Measurements from ENCODE around the gene ZNRF1.

DNA sequence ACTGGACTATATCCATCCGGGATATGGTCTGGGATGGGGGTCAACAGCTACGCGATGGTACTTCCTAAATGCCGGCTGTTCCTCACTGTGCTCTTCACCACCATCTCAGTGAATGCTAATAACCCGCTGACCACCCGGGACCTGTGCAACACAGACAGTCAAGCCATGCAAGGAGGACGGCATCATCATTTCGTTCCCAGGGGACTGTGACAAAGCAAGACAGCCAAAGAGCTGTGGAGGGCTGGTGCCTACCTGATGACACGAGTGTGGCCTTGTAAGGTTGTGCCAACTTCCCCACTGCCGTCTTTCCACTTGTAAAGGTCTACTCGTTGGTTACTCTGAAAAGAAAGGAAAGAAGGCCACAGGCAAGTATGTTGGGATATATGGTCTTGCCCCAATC lies 47.6 kb upstream of the ZNRF1 start:
- TF ChIP-seq ZNF230 (CRISPR knock-in tag; IDR thresholded peaks at IDR 0.05) (no peak), CBX5 (CRISPR knock-in tag; IDR thresholded peaks at IDR 0.05; ENCODE audit: borderline replicate concordance) (no peak), KAT2B (IDR thresholded peaks at IDR 0.05; ENCODE audit: borderline replicate concordance, low read depth, low read length) (no peak), NFYB (CRISPR knock-in tag; IDR thresholded peaks at IDR 0.05) (no peak), SIN3A (IDR thresholded peaks at IDR 0.05; ENCODE audit: borderline replicate concordance, low read depth, low read length) (no peak), POLR2A (IDR thresholded peaks at IDR 0.05; ENCODE audit: insufficient read depth in 1 of 2, low read depth in 2 of 2, low read length in 2 of 2) (no peak), TAF1 (CRISPR knock-in tag; IDR thresholded peaks at IDR 0.05) (no peak), EP300 (IDR thresholded peaks at IDR 0.05; ENCODE audit: low read depth in 2 of 2, low read length in 2 of 2) (no peak), EP300 (CRISPR knock-in tag; IDR thresholded peaks at IDR 0.05; ENCODE audit: borderline replicate concordance) (no peak), MAFK (conservative IDR thresholded peaks at IDR 0.05 in 1 of 2, IDR thresholded peaks at IDR 0.05 in 1 of 2; ENCODE audit: low read length in 2 of 2) (no peak)
- TF ChIP-seq, protein P1, sequence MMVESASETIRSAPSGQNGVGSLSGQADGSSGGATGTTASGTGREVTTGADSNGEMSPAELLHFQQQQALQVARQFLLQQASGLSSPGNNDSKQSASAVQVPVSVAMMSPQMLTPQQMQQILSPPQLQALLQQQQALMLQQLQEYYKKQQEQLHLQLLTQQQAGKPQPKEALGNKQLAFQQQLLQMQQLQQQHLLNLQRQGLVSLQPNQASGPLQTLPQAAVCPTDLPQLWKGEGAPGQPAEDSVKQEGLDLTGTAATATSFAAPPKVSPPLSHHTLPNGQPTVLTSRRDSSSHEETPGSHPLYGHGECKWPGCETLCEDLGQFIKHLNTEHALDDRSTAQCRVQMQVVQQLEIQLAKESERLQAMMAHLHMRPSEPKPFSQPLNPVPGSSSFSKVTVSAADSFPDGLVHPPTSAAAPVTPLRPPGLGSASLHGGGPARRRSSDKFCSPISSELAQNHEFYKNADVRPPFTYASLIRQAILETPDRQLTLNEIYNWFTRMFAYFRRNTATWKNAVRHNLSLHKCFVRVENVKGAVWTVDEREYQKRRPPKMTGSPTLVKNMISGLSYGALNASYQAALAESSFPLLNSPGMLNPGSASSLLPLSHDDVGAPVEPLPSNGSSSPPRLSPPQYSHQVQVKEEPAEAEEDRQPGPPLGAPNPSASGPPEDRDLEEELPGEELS (CRISPR knock-in tag; IDR thresholded peaks at IDR 0.05), result no peak
- TF ChIP-seq, protein P2, sequence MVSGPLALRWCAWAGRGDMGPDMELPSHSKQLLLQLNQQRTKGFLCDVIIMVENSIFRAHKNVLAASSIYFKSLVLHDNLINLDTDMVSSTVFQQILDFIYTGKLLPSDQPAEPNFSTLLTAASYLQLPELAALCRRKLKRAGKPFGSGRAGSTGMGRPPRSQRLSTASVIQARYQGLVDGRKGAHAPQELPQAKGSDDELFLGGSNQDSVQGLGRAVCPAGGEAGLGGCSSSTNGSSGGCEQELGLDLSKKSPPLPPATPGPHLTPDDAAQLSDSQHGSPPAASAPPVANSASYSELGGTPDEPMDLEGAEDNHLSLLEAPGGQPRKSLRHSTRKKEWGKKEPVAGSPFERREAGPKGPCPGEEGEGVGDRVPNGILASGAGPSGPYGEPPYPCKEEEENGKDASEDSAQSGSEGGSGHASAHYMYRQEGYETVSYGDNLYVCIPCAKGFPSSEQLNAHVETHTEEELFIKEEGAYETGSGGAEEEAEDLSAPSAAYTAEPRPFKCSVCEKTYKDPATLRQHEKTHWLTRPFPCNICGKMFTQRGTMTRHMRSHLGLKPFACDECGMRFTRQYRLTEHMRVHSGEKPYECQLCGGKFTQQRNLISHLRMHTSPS (CRISPR knock-in tag; IDR thresholded peaks at IDR 0.05; ENCODE audit: low read depth), result no peak
- TF ChIP-seq, protein P3, sequence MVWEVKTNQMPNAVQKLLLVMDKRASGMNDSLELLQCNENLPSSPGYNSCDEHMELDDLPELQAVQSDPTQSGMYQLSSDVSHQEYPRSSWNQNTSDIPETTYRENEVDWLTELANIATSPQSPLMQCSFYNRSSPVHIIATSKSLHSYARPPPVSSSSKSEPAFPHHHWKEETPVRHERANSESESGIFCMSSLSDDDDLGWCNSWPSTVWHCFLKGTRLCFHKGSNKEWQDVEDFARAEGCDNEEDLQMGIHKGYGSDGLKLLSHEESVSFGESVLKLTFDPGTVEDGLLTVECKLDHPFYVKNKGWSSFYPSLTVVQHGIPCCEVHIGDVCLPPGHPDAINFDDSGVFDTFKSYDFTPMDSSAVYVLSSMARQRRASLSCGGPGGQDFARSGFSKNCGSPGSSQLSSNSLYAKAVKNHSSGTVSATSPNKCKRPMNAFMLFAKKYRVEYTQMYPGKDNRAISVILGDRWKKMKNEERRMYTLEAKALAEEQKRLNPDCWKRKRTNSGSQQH (CRISPR knock-in tag; IDR thresholded peaks at IDR 0.05; ENCODE audit: low read depth), result no peak
- TF ChIP-seq, protein P4, sequence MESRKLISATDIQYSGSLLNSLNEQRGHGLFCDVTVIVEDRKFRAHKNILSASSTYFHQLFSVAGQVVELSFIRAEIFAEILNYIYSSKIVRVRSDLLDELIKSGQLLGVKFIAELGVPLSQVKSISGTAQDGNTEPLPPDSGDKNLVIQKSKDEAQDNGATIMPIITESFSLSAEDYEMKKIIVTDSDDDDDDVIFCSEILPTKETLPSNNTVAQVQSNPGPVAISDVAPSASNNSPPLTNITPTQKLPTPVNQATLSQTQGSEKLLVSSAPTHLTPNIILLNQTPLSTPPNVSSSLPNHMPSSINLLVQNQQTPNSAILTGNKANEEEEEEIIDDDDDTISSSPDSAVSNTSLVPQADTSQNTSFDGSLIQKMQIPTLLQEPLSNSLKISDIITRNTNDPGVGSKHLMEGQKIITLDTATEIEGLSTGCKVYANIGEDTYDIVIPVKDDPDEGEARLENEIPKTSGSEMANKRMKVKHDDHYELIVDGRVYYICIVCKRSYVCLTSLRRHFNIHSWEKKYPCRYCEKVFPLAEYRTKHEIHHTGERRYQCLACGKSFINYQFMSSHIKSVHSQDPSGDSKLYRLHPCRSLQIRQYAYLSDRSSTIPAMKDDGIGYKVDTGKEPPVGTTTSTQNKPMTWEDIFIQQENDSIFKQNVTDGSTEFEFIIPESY (CRISPR knock-in tag; IDR thresholded peaks at IDR 0.05), result no peak

All from HepG2 (cell line).